Mucosa of gallbladder (tissue), 1 donor: ENCODE results near the gene TUT1. TPM values are rescaled to one million over a fixed set of nuclear protein-coding genes. Genes with fewer than 3 reads are reported as not detected.
"Not testable (repeated sequence)": the region's sequence is repeated elsewhere in the genome, so short reads cannot be mapped to it uniquely, and the experiment has no call there.

Experiments
- DNase-seq: peaks from one replicate; pipeline ENCODE4 v3.0.0-alpha.2; 2020; ENCODE audit warnings: low spot score
- total RNA-seq: library from RNA; stranded (reverse); gene quantifications from one replicate; pipeline ENCODE4 v1.2.1, GENCODE V29; 2021
- donor health status: DM: no; HTN: no; CAD: no.

TUT1 gene
- total RNA-seq, 1 donor from 2014 or later, result 26.2 TPM

DNA sequence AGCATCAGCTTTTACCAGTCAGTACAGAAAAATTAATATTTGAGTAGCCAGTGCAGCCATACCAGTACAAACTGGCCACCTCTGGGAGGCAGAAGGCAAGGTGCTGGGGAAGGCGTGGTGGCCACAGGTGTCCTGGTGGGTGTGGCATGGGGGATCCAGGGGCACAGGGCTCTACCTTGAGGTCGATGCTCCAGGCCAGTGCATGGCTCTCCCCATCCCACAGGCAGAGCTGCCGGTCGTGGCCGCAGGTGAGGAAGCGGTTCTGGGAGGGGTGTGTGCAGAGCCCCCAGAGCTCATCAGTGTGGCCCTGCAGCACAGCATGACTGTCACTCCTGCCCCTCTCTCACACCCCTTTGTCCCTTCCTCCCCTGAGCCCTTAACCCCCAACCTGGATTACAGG, 14.1 kb upstream of the TUT1 start:
- DNase-seq, result no peak

DNA sequence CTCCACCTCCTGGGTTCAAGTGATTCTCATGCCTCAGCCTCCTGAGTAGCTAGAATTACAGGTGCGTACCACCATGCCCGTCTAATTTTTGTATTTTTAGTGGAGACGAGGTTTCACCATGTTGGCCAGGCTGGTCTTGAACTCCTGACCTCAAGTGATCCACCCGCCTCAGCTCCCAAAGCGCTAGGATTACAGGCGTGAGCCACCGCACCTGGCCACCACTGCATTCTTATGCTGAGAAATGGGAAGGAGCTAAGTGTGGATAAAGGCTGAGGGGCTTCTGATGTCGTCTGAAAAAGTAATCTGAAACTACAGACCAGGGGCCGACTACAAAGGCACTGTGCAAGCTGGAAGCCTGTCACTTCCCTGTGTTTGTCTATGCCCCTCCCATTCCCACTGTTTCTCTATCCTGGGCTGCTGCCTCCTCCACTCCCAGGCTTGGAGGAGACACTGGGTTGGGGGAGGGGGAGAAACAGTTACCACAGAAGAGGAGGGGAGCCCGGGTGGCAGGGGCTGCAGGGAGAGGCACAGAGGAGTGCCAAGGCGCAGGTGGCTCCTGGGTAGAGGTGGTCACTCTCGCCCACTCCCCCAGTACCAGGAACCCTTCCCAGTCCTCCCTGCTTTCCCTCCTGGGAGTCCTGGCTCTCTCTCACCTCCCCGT, 13.3 kb upstream of the TUT1 start:
- DNase-seq, result no peak

DNA sequence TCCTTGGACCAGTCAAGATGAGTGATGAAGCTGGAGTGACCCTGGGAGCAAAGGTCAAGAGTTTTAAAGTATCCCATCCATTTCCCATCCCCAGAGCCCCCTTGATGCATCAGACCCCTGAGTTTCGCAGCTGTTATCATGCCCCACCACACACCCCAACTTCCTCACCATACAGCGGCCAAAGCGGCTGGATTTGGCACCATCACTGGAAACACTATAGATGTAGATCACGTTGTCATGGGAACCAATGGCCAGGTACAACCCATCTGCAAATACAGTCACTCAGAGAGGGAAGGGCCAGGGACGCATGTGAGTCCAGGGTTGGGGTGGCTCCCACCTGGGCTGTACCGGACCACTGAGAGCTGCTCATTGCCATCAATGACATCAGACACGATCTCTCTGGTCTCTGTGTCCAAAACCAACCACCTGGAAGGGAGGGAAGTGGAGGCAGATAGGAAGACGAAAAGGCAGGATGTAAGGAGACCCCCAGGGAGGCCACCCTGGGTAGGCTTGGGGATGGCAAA, 12.5 kb upstream of the TUT1 start:
- DNase-seq, result no peak

DNA sequence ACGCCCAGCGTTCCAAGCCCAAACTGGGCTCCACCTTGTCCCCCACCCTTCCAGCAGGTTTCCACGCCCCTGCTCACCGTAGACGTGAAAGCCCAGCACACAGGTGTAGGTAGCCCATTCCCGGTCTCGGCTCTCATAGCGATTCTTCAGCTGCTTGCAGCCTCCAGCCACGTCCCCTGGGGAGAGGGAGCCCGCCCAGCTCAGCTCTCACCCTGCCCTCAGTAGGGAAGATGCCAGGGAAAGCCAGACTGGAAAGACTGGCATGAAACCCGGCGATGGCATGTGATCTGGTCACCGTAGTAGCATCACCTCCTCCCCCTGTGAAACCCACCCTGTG, 11.7 kb upstream of the TUT1 start:
- DNase-seq, result no peak

DNA sequence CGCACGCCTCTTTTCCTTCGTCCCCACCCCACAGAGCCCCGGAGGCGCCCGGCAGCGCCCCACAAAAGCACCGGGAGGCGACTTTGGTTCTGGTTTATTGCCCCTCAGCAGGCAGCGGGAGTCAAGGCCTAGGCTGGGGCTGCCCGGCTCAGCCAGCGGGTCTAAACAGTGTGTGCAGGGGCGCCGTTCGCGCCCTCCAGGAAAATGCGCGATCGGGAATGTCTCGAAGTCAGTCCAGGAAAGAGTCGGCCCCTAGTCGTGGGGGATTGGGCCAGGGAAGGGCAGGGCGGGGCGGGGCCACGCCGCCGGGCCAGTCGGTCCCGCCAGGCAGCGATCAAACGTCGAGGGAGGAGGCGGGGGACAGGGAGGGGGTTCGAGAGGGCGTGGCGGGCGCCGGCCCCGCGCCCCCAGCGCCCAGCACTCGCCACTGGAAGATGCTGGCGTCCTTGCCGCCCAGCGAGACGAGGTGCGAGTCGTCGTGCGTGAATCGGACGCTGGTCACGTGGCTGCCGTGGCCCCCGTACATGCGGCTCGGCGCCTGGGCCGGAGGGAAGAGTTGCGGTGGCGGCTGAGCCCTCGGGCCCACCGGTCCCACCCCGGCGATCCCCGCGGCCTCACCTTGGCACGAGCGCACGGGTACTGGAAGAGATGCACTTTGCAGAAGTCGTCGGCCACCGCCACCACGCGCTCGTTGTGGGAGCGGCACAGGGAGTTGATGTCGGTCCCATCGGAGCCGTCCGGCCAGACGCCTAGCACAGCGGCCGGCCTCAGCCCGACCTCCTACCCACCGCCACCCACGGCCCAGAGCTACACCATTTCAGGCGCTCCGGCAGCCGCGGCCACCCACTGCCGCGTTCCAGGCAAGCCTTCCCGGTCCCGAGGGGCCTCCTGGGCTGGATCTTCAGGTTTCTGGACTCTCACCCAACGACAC, 11.1 kb upstream of the TUT1 start:
- DNase-seq, result peak; percentile 59

DNA sequence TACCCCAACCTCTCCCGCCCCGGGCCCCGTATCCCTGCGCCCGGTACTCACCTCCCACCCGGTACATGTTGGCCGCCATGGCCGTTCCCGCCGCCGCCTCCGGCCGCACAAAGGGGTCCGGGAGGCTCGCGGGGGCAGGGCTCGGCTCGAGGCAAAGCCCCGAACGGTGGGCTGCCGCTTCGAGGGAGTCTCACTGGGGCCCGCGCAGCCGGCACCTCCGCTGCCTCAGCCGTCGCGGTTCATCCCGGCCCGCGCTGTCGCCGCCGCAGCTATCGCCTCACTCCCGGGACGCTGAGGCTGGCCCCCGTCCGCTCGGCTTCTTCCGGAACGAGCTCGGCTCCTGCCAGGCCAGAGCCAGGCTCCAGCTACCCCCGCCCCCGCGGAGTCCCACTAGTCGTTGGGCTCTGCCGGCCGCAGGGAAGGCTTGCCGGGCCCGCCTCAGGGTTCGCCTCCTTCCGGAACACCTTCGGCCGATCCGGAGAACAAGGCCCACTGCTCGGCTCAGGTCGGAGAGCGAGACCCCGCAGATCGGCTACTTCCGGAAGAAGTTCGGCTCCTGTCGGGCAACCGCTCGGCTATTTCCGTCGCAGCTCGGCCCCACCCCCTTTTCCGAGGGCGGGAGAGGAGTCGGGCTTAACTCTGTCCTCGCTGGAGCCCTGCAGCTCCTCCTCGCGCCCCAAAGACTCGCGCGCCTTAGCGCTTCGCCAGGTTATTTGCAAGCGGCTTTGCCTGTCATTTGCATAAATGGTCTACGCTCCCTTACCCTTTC, 10.2 kb upstream of the TUT1 start, which contains the start of gene MTA2:
Gene MTA2, minus strand, starts transcription at position 494 of the 769 bp plus-strand sequence. Its CDS starts 415 bp downstream, at position 79.
- DNase-seq, result peak; percentile 98

DNA sequence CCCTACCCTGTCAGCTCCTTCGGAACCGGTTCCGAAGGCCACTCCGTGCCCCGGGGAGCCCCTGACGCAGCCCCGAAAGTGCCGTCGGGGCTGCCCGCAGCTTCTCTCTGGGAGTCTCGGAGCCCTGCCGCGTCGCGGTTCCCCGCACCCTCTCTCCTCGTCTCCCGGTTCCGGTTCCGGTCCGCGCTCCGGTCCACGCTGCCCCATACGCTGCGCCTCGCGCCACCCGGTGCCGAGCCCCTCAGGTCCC, 9.7 kb upstream of the TUT1 start:
- DNase-seq, result peak; percentile 39

DNA sequence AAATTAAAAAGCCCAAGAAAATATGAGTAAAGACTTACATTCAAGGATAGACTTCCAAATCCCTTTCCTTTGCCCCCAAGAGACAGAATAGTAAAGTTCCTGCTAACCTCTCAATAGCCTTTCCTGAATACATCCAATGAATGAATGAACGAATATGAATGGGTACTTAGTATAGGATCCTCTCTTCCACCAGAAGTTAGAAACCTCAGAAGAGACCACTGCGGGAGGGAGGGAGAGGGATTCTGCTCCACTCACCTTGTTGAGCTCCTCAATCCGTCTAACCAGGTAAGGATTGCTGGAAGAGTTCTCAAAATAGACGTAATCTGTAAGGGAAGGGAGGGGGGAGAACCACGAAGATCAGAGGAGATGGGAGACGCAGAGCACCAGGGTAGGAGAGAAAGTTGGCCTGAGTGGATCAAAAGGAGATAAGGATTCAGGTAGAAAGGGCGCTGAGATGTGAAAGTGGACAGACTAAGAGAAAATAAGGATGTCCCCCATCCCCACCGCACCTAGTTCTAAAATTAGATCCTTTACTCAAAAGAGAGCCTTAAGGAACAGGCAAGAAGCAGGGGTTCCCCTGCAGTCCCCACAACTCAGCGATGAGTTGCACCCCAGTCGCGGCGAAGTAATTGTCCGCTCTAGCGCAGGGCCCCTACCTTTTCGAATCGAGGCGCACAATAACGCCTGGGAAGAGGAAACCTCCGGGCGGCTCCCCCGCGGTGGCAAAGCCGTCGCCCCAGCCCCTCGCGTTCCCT, 9.2 kb upstream of the TUT1 start:
- no peak for DNase-seq

DNA sequence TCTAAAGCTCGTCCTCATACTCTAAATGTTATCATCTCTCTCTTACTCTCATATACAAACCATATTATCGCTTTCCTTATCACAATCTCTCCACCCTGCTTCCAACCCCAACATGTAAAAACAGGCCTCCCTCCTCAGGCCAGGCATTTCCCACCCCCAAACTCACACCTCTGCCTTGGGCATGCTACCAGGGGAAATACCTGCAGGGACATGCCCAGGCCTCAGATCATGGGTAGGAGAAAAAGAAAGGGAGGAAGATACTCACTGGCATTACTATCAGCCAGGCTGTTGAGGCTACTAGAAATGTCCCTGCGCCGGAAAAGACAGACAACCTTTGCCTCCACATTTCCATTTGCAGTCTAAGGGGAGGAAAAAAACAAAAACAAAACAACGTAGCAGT, 8.6 kb upstream of the TUT1 start:
- DNase-seq, result no peak

DNA sequence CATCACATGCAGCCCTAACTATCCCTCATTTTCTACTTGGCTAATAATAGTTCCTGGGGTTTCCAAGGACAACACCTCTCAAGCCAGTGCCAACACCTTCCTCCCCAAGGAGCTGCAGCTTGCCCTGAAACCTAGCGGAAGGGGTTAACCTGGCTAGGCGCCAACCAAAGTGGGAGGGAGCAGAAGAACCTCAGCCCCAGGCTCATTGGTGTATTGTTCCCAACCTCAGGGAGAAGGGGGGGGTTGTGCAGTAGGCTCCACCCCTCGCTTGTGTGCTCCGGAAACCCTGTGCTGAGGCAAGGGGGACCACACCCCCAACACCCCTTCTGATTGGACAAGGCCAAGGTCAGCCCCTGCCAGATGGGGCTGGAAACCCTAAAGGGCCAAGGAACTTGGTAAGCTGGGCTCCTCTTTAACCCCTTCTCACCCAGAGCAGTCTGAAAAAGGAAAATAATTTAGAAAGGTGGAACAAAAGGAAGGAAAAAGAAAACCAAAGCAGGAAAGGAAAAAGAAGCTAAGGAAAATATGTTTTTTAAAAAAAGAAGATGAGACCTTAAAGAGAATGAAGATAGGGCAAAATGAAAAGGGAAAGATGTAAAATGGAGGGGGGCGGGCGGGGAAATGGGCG, 7.9 kb upstream of the TUT1 start:
- DNase-seq, result peak; percentile 93

DNA sequence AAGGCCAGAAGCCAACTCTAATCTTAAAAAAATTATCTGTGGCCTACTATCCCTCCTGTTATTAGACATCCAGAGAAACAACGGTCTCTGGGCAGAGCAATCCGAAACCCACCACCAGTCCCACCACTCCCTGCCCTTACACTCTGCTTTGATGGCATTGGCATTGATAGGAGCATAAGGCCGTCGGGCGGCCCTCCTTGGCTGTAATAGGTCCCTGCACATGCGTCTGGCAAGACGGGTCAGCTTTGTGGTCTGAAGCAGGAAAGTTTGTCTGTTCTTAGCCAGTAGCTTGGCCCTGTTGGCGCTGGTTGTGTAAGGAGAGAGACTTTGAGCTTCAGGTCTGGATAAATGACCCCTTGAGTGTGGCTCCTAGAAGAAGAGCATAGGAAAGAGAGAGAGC, 3.8 kb upstream of the TUT1 start:
- no peak for DNase-seq

DNA sequence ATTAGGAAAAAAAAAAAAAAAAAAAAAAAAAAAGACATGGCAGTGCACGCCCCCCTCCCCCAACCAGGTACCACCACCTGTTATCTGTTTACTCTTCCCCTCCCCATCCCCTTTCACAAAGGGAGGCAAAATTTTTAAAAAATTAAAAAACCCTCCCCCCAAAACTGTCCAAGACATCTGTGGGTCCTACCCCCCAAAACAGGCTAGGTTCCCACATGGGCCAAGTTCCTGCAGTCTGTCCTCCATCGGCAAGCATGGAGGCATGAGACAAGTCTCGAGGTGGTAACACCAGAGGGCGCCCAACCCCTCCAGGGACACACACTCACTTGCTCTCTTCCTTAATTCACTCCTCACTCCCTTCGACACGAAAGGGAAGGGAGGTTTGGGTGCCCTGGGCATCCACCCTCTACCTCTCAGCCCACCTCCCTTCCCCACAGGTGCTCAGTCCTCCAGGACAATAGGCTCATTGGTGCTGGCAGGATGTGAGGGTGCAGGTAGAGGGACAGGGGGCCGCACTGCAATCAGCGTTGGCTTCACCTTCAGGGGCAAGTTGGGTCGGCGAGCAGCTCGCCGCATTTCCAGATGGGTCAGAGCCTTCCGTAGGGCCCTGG, 2.2 kb upstream of the TUT1 start:
- peak; percentile 84 for DNase-seq

DNA sequence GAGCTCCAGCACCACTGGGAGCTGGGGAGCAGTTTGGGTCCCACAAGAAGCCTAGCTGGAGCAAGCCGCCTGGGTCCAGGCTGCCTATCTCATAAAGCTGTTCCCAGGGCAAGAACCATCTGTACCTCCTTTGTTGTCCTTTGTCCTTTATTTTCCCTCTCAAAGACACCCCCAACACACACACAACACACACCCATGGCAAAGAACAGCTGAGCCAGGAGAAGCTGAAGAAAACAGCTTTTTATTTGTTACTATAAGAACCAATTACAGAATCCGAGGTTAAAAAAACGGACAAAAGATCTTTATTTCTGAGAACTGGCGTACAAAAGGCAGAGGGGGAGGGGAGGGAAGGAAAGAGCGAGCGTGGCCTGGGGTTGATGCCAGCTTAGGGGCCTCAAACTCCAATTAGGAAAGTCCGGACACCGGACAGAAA, 1.7 kb upstream of the TUT1 start:
- no peak for DNase-seq

DNA sequence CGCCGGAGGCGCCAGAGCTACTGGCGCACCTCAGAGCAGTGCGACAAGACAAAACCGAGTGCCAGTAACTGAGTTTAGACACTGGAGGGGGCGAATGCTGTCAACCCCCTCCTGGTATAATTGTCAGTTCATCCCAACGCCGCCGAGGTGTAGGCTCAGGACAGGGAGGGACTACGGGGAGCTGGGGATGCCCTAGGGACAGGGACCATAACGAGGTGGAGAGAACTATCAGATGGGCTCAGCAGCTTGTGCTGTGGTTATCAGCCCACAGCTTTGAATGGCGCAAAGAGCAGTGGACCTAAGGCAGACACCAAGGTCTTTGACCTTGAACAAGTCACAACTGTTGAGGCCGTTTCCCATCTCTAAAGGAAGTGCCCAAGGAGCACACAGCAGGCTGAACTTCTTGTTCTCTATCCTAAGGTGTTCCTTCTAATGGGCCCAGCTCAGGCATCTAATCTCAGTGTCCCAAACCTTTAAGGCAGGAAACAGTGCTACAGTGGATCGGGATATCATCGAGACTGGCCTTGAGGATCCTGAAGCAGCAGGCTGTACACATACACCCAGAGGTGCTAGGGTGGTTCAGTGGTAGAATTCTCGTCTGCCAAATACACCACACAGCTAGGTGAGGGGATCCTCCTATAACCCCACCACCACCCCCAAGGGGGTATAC, 958 bp upstream of the TUT1 start:
- no peak for DNase-seq

DNA sequence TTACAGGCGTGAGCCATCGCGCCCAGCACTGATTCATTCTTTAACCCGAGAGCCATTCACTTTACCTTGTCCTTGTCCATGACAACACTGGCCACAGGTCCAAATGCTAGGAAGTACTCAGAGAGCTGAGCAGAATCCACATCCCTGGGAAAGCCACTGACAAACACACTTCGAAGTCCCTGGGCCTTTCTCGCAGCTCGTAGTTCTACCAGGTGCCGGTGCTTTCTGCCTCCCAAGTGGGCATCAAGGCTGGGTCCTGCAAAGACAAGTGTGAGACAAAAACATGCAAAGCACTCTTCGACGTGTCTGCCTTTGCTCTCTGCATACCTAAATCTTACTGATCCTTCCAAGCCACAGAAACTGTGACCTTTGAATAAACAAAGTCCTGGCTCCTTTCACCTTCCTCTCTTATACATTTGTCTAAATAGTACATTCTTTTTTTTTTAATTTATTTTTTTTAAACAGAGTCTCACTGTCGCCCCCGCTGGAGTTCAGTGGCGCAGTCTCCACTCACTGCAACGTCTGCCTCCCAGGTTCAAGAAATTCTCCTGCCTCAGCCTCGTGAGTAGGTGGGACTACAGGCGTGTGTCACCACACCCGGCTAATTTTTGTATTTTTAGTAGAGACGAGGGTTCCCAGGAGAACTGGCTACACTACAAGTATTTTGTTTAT, 2.2 kb downstream of the TUT1 start:
- no peak for DNase-seq

DNA sequence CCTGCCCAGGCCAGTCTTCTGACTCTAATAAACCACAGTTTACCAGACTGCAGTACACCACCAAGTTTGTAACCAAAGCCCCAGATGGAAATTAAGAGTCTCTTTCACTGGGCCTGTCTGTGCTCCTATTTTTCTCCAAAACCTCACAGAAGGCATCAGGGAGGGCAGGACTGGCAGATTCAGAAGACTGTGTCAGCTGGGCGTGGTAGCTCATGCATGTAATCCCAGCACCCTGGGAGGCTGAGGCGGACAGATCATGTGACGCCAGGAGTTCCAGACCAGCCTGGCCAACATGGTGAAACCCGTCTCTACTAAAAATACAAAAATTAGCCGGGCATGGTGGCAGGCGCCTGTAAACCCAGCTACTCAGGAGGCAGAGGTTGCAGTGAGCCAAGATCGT, 6.0 kb downstream of the TUT1 start:
- not testable (repeated sequence) for DNase-seq

DNA sequence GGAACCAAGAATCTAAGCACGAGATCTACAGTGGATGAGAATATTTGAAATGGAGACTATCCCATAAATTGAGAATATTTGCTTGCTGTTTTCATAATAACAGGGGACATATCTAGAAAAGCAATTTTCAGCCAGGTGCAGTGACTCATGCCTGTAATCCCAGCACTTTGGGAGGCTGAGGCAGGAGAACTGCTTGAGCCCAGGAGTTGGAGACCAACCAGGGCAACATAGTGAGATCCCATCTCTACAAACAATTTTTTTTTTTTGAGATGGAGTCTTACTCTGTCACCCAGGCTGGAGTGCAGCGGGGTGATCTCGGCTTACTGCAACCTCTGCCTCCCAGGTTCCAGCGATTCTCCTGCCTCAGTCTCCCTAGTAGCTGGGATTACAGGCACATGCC, 9.6 kb downstream of the TUT1 start:
- not testable (repeated sequence) for DNase-seq

DNA sequence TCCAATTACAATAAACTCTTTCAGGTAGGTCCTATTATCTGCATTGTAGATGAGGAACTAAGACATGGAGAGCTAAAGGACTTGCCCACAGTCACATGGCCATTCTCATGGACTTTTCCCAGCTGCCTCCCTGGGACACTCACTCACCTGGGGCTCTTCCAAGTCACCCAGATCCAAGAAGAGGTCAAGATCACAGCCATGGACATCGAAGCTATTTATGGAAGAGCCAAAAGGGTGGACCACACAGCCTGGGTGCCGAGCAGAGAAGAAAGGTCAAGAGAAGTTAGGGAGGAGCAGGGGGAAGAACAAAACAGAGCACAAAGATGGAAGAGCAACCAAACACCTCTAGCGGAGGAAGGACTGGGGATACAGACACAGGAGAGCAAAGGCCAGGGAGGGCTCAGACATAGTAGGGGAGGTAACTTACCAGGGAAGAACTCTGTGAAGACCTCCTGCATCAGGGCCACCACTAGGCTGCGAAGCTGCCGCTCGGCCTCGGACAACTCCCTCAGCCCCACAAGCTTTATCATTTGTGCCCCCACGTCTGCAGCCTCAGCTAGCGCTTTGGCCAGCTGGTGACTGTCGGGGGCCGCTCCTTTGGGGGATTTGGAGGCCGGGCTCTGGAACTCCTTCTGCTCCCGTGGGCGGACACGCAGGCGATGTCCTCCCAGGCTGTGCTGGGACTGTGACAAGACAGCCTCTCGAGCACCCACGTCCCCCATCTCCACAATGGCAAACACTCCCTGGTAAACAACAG, 10.2 kb downstream of the TUT1 start:
- no peak for DNase-seq

DNA sequence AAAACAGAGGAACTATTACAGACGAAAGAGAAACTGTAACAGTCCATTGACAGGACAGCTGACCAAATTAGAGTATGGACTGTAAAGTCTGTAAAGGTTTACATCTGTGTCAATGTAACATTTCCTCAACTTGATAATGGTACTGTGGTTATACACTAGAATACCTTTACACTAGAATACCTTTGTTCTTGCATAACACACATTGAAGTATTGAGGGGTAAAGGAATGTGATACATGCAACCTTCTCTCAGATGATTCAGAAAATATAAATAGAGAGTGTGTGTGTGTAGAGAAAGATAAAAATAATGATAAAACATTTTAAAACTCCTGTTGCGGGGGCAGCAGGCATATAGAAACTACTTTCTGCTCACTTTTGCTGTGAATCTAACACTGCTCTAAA, 12.1 kb downstream of the TUT1 start:
- no peak for DNase-seq
